Measurements from ENCODE around the gene OMP.

- TF ChIP-seq EP300 (IDR thresholded peaks at IDR 0.05; ENCODE audit: borderline replicate concordance) (no peak), USF1 (IDR thresholded peaks at IDR 0.05) (no peak), CREB1 (IDR thresholded peaks at IDR 0.05; ENCODE audit: low read depth) (no peak), MAX (IDR thresholded peaks at IDR 0.05) (no peak), FOXM1 (IDR thresholded peaks at IDR 0.05; ENCODE audit: borderline replicate concordance, low read depth) (no peak), TEAD4 (IDR thresholded peaks at IDR 0.05) (no peak), YY1 (IDR thresholded peaks at IDR 0.05; ENCODE audit: low read depth) (no peak), TAF1 (IDR thresholded peaks at IDR 0.05; ENCODE audit: low read depth) (no peak), ZBTB7A (IDR thresholded peaks at IDR 0.05; ENCODE audit: low read depth) (no peak), RAD21 (IDR thresholded peaks at IDR 0.05; ENCODE audit: low read depth) (no peak), REST (IDR thresholded peaks at IDR 0.05; ENCODE audit: low read depth) (no peak)
Observed at GRCh38 chr11:77069336-77069968, 33.2 kb upstream of the OMP start.

All from Ishikawa (cell line).